H1 (cell line): ENCODE measurements around the gene TMPRSS2. TPM values are rescaled to one million over a fixed set of nuclear protein-coding genes. Genes with fewer than 3 reads are reported as not detected.

Experiments
- BCL11A ChIP-seq, 2 experiments: IDR thresholded peaks; one replicate each; pipeline ENCODE4 v1.6.1; 2011; ENCODE audit warnings: low read depth in 2 of 2, low read length in 2 of 2, mild to moderate bottlenecking in 2 of 2
- CHD2 ChIP-seq: IDR thresholded peaks from 2 replicates; pipeline ENCODE4 v1.6.1; 2012; ENCODE audit warnings: low read length, improper control_type of control experiment
- CREB1 ChIP-seq: IDR thresholded peaks from 2 replicates; pipeline ENCODE4 v1.6.1; 2012; ENCODE audit warnings: inconsistent platforms
- EZH2 ChIP-seq: fragments of 200-600 bp; sonication (generic); IDR thresholded peaks from 2 replicates; pipeline ENCODE4 v1.7.1; 2012; ENCODE audit warnings: low read depth, mild to moderate bottlenecking, moderate library complexity, low read length, inconsistent platforms; ENCODE audit not compliant: severe bottlenecking
- NANOG ChIP-seq: IDR thresholded peaks from 2 replicates; pipeline ENCODE4 v1.6.1; 2011; ENCODE audit warnings: low read length, low read depth, mild to moderate bottlenecking, inconsistent platforms; ENCODE audit not compliant: insufficient read depth, poor library complexity, severe bottlenecking
- NRF1 ChIP-seq: IDR thresholded peaks from 2 replicates; pipeline ENCODE4 v1.6.1; 2011; ENCODE audit warnings: mild to moderate bottlenecking, low read depth, low read length, improper control_type of control experiment
- SP4 ChIP-seq: IDR thresholded peaks from 2 replicates; pipeline ENCODE4 v1.6.1; 2012; ENCODE audit warnings: low read length, inconsistent platforms
- polyA plus RNA-seq, 7 experiments: library from polyadenylated mRNA; depleted of rRNA in 3 of 7; stranded (reverse) in 5 of 7; unstranded in 2 of 7; fragments of >200 nt in 5 of 7; fragments of 200-250 nt in 2 of 7; gene quantifications; 1 replicate in 5 of 7; 2 replicates in 1 of 7; 4 replicates in 1 of 7; pipeline versions ENCODE4 v1.2.1 to v1.2.3, GENCODE V29; 2011 to 2013; ENCODE audit warnings: missing spikeins in 2 of 7, mixed read lengths in 2 of 7
- total RNA-seq: library from RNA; stranded (reverse); fragmentation: NEBNext Ultra II Directional; extraction: Animal tissue kit (Norgen Biotek cat#: 25700); gene quantifications from 2 replicates; pipeline ENCODE4 v1.2.1, GENCODE V29; 2021
- TF ChIP-seq, protein P1 (sequence below), 3 experiments: IDR thresholded peaks; 1 replicate in 2 of 3; 2 replicates in 1 of 3; pipeline versions ENCODE4 v1.5.1 to v1.6.1; 2011; ENCODE audit warnings: low read length in 3 of 3, mild to moderate bottlenecking in 3 of 3, inconsistent platforms in 2 of 3, low read depth in 1 of 3, moderate library complexity in 1 of 3; ENCODE audit not compliant: insufficient read depth in 1 of 3; ENCODE audit errors: control extremely low read depth in 1 of 3

Gene TMPRSS2
- total and polyA plus RNA-seq, 2 of the 8 experiments (the other 6 are each of a cell fraction or from before 2014, with no cell fraction given), result 9.2 to 11.0 TPM

DNA sequence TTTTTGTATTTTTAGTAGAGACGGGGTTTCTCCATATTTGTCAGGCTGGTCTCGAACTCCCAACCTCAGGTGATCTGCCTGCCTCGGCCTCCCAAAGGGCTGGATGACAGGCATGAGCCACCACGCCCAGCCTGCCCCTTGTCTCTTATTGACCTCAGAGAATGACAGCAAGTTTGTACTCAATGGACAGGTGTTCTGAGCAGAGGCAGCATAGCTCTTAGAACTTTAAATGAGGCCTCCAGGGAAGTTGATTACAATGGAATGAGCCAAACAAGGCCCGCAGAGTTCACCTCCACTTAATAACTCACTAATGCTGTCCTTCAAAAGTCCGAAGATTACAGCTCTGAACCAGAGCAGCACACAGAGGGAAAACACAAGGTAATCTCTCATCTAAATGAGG is 10.9 kb downstream of the TMPRSS2 start (continued):
- TF ChIP-seq, protein P1, sequence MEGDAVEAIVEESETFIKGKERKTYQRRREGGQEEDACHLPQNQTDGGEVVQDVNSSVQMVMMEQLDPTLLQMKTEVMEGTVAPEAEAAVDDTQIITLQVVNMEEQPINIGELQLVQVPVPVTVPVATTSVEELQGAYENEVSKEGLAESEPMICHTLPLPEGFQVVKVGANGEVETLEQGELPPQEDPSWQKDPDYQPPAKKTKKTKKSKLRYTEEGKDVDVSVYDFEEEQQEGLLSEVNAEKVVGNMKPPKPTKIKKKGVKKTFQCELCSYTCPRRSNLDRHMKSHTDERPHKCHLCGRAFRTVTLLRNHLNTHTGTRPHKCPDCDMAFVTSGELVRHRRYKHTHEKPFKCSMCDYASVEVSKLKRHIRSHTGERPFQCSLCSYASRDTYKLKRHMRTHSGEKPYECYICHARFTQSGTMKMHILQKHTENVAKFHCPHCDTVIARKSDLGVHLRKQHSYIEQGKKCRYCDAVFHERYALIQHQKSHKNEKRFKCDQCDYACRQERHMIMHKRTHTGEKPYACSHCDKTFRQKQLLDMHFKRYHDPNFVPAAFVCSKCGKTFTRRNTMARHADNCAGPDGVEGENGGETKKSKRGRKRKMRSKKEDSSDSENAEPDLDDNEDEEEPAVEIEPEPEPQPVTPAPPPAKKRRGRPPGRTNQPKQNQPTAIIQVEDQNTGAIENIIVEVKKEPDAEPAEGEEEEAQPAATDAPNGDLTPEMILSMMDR (IDR thresholded peaks at IDR 0.05; ENCODE audit: control extremely low read depth in 1 of 3, insufficient read depth in 1 of 3, low read depth in 1 of 3, low read length in 3 of 3), result no peak
- TF ChIP-seq SP4, result no peak
- TF ChIP-seq NANOG, result no peak
- TF ChIP-seq CREB1, result no peak
- no peak for TF ChIP-seq EZH2
- no peak for TF ChIP-seq BCL11A (IDR thresholded peaks at IDR 0.05; ENCODE audit: low read depth in 2 of 2, low read length in 2 of 2)
- no peak for TF ChIP-seq CHD2
- TF ChIP-seq NRF1, result no peak
- TF ChIP-seq, all 59 proteins: peak for 0
